SK-N-MC (cell line): ENCODE results near the gene SASH3.

ENCODE experiments used
- EZH2 ChIP-seq: fragments of 200-600 bp; sonication (generic); IDR thresholded peaks from one replicate; pipeline ENCODE4 v1.6.1; 2017; ENCODE audit warnings: antibody characterized with exemption
- FOXP2 ChIP-seq: optimal IDR thresholded peaks from 2 replicates; pipeline ENCODE3; 2011; ENCODE audit warnings: mild to moderate bottlenecking, moderate library complexity; ENCODE audit not compliant: insufficient read depth; ENCODE audit errors: extremely low read length, control extremely low read depth
- POLR2AphosphoS5 ChIP-seq: IDR thresholded peaks from 2 replicates; pipeline ENCODE4 v1.6.1; 2012; ENCODE audit warnings: mild to moderate bottlenecking, low read depth, low read length, borderline replicate concordance

DNA sequence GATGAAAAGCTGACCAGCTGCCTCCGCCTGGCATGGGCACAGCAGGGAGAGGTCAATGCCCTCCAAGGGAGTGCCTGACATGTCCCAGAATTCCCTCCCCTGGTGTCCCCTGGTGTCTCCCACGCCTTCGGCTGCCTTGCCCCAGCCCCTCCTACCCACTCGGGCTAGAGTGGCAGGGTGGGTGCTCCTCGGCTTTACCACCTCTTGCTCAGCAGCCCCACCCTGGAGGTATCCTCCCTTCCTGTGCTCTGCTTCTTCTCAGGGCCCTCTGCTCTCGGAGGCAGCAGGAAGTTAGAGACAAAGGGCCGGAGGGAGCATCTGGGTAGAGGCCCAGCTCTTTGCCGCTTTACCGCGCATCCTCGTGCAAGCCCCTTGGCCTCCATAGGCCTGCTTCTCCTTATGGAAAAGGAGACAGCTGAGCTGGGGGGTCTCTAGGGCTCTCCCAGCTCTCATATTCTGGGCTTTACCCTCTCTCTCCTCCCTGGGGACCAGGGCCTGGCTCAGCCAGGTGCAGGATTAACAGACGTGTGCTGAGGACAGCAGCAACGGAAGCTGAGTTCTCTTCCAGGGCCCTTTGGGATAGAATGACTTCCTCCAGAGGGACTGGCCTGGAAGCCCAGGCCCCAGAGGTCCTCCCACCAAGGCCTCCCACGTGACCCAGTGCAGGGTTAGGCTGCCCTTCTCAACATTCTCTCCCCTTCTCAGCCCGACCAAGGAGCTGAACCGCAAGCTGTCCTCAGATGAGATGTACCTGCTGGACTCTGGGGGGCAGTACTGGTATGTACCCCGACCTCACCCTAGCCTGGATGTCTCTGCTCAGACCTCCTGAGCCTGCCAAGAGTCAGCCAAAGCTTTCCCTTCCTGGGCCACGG lies 23.7 kb upstream of the SASH3 start:
- TF ChIP-seq EZH2 (no peak), POLR2AphosphoS5 (no peak), FOXP2 (no peak)
